A673 (cell line): Measurements from ENCODE around the gene CDR2. TPM values are rescaled to one million over a fixed set of nuclear protein-coding genes. Genes with fewer than 3 reads are reported as not detected.
"Not testable (repeated sequence)": the region's sequence is repeated elsewhere in the genome, so short reads cannot be mapped to it uniquely, and the experiment has no call there.

ENCODE experiments used
- BruUV-seq: library from RNA; stranded (reverse); fragments of 400-500 nt; replicated peaks from 2 replicates; lab custom pipeline; 2021; lab: Mats Ljungman, UMichigan
- CTCF ChIA-PET: fragments of 300-600 bp; sonication (Branson Sonifier 250); formaldehyde crosslinking; loops from one replicate; lab custom pipeline; 2022; ENCODE audit warnings: antibody characterized with exemption; lab: Charles Lee
- POLR2A ChIA-PET: fragments of 300-600 bp; sonication (Branson Sonifier 250); formaldehyde crosslinking; loops from one replicate; lab custom pipeline; 2022; ENCODE audit warnings: antibody characterized with exemption; ENCODE audit not compliant: low non-redundant PET; lab: Charles Lee
- DNase-seq: peaks from one replicate; pipeline ENCODE4 v3.0.0-alpha.2; 2015; ENCODE audit warnings: low spot score
- H3K27ac ChIP-seq: fragments of 200-600 bp; sonication (generic); 2 replicates; pipeline ENCODE4 v1.5.1; 2016; ENCODE audit warnings: mixed run types, low read depth, mild to moderate bottlenecking, mixed read lengths, antibody characterized with exemption, low read length; ENCODE audit not compliant: poor library complexity, severe bottlenecking
- H3K27me3 ChIP-seq: fragments of 200-600 bp; sonication (generic); replicated peaks from 2 replicates; pipeline ENCODE4 v1.6.1; 2017; ENCODE audit warnings: mixed run types, low read depth, mild to moderate bottlenecking, mixed read lengths, antibody characterized with exemption, low read length; ENCODE audit not compliant: insufficient read depth, poor library complexity
- H3K36me3 ChIP-seq: fragments of 200-600 bp; sonication (generic); 2 replicates; pipeline ENCODE4 v1.6.1; 2016; ENCODE audit warnings: mixed run types, mild to moderate bottlenecking, mixed read lengths, antibody characterized with exemption, low read length; ENCODE audit not compliant: insufficient read depth, poor library complexity, severe bottlenecking
- H3K4me1 ChIP-seq: fragments of 200-600 bp; sonication (generic); 2 replicates; pipeline ENCODE4 v1.6.1; 2017; ENCODE audit warnings: mixed run types, mild to moderate bottlenecking, mixed read lengths, antibody characterized with exemption, low read length; ENCODE audit not compliant: insufficient read depth, poor library complexity, severe bottlenecking
- H3K4me3 ChIP-seq: fragments of 200-600 bp; sonication (generic); 2 replicates; pipeline ENCODE4 v1.5.1; 2016; ENCODE audit warnings: low read depth, mixed run types, mild to moderate bottlenecking, mixed read lengths, low read length; ENCODE audit not compliant: poor library complexity, severe bottlenecking
- H3K9me3 ChIP-seq: fragments of 200-600 bp; sonication (generic); 2 replicates; pipeline ENCODE4 v1.6.1; 2016; ENCODE audit warnings: mixed run types, low read depth, mild to moderate bottlenecking, mixed read lengths, antibody characterized with exemption, low read length; ENCODE audit not compliant: poor library complexity, severe bottlenecking
- CTCF ChIP-seq: fragments of 300-800, 200-600 bp; sonication (generic); conservative IDR thresholded peaks from 2 replicates; pipeline ENCODE4 v1.5.1; 2017; ENCODE audit warnings: low read depth, mild to moderate bottlenecking, antibody characterized with exemption, low read length, moderate library complexity, mixed read lengths
- EZH2 ChIP-seq: fragments of 200-600 bp; sonication (generic); IDR thresholded peaks from 2 replicates; pipeline ENCODE4 v1.6.1; 2017; ENCODE audit warnings: borderline replicate concordance, low read depth, mild to moderate bottlenecking, mixed read lengths, antibody characterized with exemption, low read length; ENCODE audit not compliant: poor library complexity, severe bottlenecking
- intact Hi-C: fragments of 100-400 bp; cut with micrococcal nuclease; formaldehyde crosslinking; loops from one replicate; pipeline ENCODE4 v1.10.0; 2022; ENCODE audit not compliant: unreplicated experiment
- total RNA-seq: library from RNA; stranded (reverse); gene quantifications from 2 replicates; pipeline ENCODE4 v1.2.3, GENCODE V29; 2021

The CDR2 gene
- total RNA-seq, 1 experiment from 2014 or later, result 40.5 TPM

DNA sequence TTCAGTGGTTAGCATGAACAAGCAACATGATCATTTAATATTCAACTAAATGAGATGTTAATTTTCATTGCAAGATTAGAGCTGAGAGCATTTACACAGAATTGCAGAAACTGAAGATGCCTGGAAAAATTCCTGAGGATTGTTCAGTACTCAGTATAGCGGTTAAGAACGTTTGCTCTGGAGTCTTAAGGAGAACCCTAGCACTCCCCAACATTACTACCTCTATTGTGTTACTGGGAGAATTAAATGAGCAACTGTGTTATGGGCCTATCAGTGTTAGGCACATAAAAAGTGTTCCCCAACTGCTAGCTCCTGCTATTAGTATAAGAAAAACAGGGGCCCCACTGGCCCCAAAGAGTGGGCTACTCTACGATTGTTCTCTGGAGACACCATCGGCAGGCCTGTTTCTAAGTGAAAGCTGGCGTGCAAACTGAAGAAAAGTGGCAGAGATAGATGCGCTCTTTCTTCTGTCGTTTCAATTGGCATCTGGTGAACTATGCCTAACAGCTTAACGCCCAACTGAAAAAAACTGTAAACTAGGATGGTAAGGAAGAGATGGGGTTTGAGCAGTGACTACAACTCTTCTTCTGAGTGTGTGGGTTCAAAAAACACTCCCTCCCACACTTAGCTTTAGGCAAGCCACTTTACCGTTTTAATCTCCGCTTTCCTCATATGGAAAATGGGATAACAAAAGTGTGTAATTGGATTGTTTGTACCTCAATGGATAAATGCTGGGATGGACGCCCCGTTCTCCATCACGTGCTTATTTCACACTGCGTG, 1.3 kb downstream of the CDR2 start:
- peaks cover 36% of the 10 kb centered on the region for H3K4me1 ChIP-seq
- H3K36me3 ChIP-seq, result no peaks in the 10 kb centered on the region
- TSS peak; percentile 28 for BruUV-seq
- intact Hi-C loops, result no loop called here
- peak; percentile 30 for DNase-seq
- no peaks in the 10 kb centered on the region for H3K9me3 ChIP-seq
- H3K27ac ChIP-seq, result peak overlapping the region; percentile 86
- TF ChIP-seq EZH2 (no peak), CTCF (no peak)
- H3K4me3 ChIP-seq, result peak overlapping the region; percentile 89
- H3K27me3 ChIP-seq, result no peaks in the 10 kb centered on the region
- POLR2A ChIA-PET, result no interaction called here
- CTCF ChIA-PET, result interaction anchor here (0.5 kb wide), 1 partner anchor 16 kb away, joined by 5 read pairs; no protein-coding TSS in a partner anchor

DNA sequence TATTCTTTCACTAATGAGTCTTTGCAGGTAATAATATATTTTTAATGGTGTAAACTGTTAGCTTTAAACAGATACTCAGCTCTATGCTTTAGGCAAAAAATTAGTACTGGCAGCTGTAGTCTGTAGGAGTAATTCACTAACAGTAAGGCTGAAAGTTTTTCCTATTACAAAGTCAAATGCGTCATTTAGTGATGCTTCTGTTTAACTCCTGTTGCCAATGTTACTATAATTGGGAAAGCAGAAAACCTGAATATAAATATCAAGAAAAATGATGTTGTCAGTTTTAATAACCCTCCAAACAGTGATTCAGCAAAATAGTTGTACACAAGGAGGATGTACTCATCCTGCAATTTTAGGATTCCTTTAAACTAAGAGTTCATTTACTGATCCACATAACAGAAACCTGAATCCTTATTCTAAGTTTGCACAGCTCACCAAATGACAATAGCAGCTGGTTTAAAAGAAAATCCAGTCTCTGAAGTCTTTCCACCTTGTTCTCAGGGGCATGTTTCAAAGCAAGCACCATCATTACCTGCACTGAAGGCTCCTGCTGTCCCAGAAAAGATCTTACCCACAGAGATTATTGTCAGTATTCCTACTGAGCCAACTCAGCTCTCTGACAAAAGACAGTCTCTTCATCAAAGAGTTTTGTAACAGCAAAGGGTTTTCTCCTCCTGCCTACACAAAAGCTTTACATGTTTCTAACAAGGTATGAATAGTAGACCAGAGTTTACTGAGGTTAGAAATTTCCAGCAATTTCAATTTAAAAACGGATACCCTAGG, 4.2 kb downstream of the CDR2 start:
- peak overlapping the region; percentile 85 for H3K27ac ChIP-seq
- no peak overlapping the region for H3K4me3 ChIP-seq
- no TSS peak for BruUV-seq
- no peaks in the 10 kb centered on the region for H3K27me3 ChIP-seq
- H3K36me3 ChIP-seq, result peaks cover 4% of the 10 kb centered on the region
- H3K4me1 ChIP-seq, result peaks cover 36% of the 10 kb centered on the region
- peak; percentile 32 for DNase-seq
- ChIA-PET POLR2A (no interaction called here), CTCF (interaction anchor here (1.5 kb wide), 1 partner anchor 50 kb away, joined by 3 read pairs; no protein-coding TSS in a partner anchor)
- intact Hi-C loops, result no loop called here
- H3K9me3 ChIP-seq, result no peaks in the 10 kb centered on the region
- TF ChIP-seq CTCF (no peak), EZH2 (no peak)

DNA sequence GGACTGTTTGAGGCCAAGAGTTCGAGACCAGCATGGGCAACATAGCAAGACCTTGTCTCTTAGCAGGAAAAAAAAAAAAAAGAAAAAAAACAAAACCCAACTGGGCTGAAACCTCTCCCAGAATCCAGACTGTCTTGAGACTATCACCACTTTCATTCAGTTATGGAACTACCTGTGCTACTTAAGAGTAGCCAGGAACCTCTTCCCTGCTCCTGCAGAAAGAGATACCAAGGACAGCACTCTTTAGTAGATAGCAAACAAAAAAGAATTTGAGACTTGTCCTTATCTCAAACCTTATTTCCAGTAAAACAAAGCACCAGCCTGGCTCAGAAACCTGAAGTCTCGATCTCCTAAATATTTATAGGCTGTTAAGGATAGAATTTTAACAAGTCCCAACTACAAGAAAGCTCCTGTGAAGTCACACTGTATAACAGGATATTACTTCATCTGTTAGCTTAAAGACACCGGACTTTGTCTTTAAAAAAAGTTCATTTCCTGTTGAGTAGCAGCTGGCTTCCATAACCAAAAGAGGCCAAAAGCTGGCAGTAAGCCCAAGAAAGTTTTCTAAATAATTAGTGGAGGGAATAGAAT, 5.1 kb downstream of the CDR2 start:
- Histone ChIP-seq H3K27ac (peak overlapping the region; percentile 85), H3K4me3 (no peak overlapping the region), H3K27me3 (no peaks in the 10 kb centered on the region), H3K9me3 (no peaks in the 10 kb centered on the region), H3K4me1 (peaks cover 36% of the 10 kb centered on the region), H3K36me3 (peaks cover 12% of the 10 kb centered on the region)
- DNase-seq, result peak; percentile 91
- POLR2A ChIA-PET, result no interaction called here
- CTCF ChIA-PET, result interaction anchor here (0.6 to 1.5 kb wide), 2 partner anchors 9 to 49 kb away, joined by 3 to 7 read pairs; no protein-coding TSS in a partner anchor
- BruUV-seq, result no TSS peak
- no peak for TF ChIP-seq CTCF
- TF ChIP-seq EZH2, result no peak
- intact Hi-C loops, result no loop called here

DNA sequence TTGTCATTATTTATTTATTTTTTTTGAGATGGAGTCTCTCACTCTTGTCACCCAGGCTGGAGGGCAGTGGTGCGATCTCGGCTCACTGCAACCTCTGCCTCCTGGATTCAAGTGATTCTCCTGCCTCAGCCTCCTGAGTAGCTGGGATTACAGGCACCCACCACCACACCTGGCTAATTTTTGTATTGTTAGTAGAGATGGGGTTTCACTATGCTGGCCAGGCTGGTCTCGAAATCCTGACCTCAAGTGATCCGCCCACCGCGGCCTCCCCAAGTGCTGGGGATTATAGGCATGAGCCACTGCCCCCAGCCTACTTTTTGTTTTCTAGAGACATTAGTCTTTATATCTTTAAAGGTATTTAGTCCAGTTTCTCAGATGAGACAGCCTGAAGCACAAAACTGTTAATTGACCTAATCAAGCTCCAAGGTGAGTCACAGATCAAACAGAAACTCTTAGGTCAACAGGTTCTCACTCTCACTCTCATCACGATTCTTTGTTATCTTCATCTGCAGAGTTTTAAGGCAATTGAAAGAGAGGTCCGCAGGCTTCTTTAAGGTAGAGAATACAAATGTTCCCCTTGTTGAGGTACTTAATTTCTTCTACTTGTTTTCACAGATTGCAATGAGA, 6.1 kb downstream of the CDR2 start:
- H3K9me3 ChIP-seq, H3K4me3 ChIP-seq, POLR2A ChIA-PET, DNase-seq, CTCF ChIA-PET, H3K27me3 ChIP-seq, BruUV-seq, intact Hi-C loops: not testable (repeated sequence)
- Histone ChIP-seq H3K27ac (peak overlapping the region; percentile 85), H3K4me1 (peaks cover 36% of the 10 kb centered on the region), H3K36me3 (peaks cover 22% of the 10 kb centered on the region)
